CD8-positive, alpha-beta memory T cell (primary cell): ENCODE measurements around the gene GULP1. TPM values are rescaled to one million over a fixed set of nuclear protein-coding genes. Genes with fewer than 3 reads are reported as not detected.
"Not testable (repeated sequence)": the region's sequence is repeated elsewhere in the genome, so short reads cannot be mapped to it uniquely, and the experiment has no call there.

Experiments used
- CTCF ChIA-PET: fragments of 350-600 bp; sonication (Branson Sonifier 250); formaldehyde crosslinking; loops from one replicate; lab custom pipeline; 2021; ENCODE audit warnings: antibody characterized with exemption; lab: Charles Lee
- POLR2A ChIA-PET: fragments of 350-600 bp; sonication (Branson Sonifier 250); formaldehyde crosslinking; loops from one replicate; lab custom pipeline; 2021; ENCODE audit warnings: antibody characterized with exemption; lab: Charles Lee
- DNase-seq, 5 donors: peaks; one replicate each; pipeline versions ENCODE4 v3.0.0 to v3.0.0-alpha.2; 2020 to 2022; ENCODE audit warnings: mixed read lengths in 1 of 5
- H3K27ac ChIP-seq: one replicate; pipeline ENCODE4 v1.7.0; 2013; ENCODE audit warnings: low read depth, mild to moderate bottlenecking, low read length, moderate library complexity
- H3K27me3 ChIP-seq: 2 replicates; pipeline ENCODE4 v1.7.0; 2013; ENCODE audit warnings: low read length, mild to moderate bottlenecking; ENCODE audit not compliant: insufficient read depth, poor library complexity, severe bottlenecking
- H3K36me3 ChIP-seq: 2 replicates; pipeline ENCODE4 v1.7.0; 2013; ENCODE audit warnings: mild to moderate bottlenecking, low read length, moderate library complexity; ENCODE audit not compliant: insufficient read depth
- H3K4me1 ChIP-seq: 2 replicates; pipeline ENCODE4 v1.7.0; 2013; ENCODE audit warnings: mild to moderate bottlenecking, low read length, moderate library complexity; ENCODE audit not compliant: insufficient read depth
- H3K4me3 ChIP-seq: 2 replicates; pipeline ENCODE4 v1.7.0; 2013; ENCODE audit warnings: mild to moderate bottlenecking, low read length
- H3K9me3 ChIP-seq: 2 replicates; pipeline ENCODE4 v1.7.0; 2013; ENCODE audit warnings: mild to moderate bottlenecking, low read length
- H3K27ac Mint-ChIP-seq, 8 donors: one replicate each; pipeline ENCODE4 v1.8.0; 2020 to 2021; ENCODE audit warnings: mixed read lengths in 8 of 8, mild to moderate bottlenecking in 6 of 8, inconsistent platforms in 3 of 8, moderate library complexity in 3 of 8
- H3K27me3 Mint-ChIP-seq, 2 donors: one replicate each; pipeline ENCODE4 v1.8.0; 2020 to 2021; ENCODE audit warnings: mixed read lengths in 2 of 2, mild to moderate bottlenecking in 1 of 2, moderate library complexity in 1 of 2
- H3K36me3 Mint-ChIP-seq, 3 donors: one replicate each; pipeline ENCODE4 v1.8.0; 2020 to 2021; ENCODE audit warnings: mixed read lengths in 3 of 3, inconsistent platforms in 1 of 3, mild to moderate bottlenecking in 1 of 3
- H3K4me1 Mint-ChIP-seq, 3 donors: one replicate each; pipeline ENCODE4 v1.8.0; 2020 to 2021; ENCODE audit warnings: mixed read lengths in 3 of 3, inconsistent platforms in 1 of 3, mild to moderate bottlenecking in 1 of 3
- H3K4me3 Mint-ChIP-seq, 7 donors: one replicate each; pipeline ENCODE4 v1.8.0; 2020 to 2021; ENCODE audit warnings: mixed read lengths in 7 of 7, mild to moderate bottlenecking in 6 of 7, moderate library complexity in 4 of 7, inconsistent platforms in 2 of 7
- H3K9me3 Mint-ChIP-seq, 5 donors: one replicate each; pipeline ENCODE4 v1.8.0; 2020 to 2022; ENCODE audit warnings: mixed read lengths in 5 of 5, mild to moderate bottlenecking in 3 of 5, moderate library complexity in 2 of 5, inconsistent platforms in 1 of 5
- polyA plus RNA-seq: library from polyadenylated mRNA; unstranded; fragments of 300-500 nt; fragmentation: Illumina TruSeq; gene quantifications from one replicate; pipeline ENCODE4 v1.2.3, GENCODE V29; 2021
- total RNA-seq, 2 experiments: library from RNA; stranded (reverse); gene quantifications; one replicate each; pipeline ENCODE4 v1.2.3, GENCODE V29; 2021

GULP1 gene
- total and polyA plus RNA-seq, 3 experiments from 2014 or later: not detected

- Mint-ChIP-seq H3K27ac (no peak overlapping the region), H3K36me3 (no peaks in the 10 kb centered on the region), H3K27me3 (peaks cover 13 to 39% of the 10 kb centered on the region in 2 donors), H3K4me3 (no peak overlapping the region), H3K4me1 (peaks cover 0 to 8% (median 5%) of the 10 kb centered on the region in 3 donors), H3K9me3 (peaks cover 0 to 18% (median 5%) of the 10 kb centered on the region in 5 donors)
- Histone ChIP-seq H3K4me3 (no peak overlapping the region), H3K27ac (peak overlapping the region; percentile 33), H3K4me1 (no peaks in the 10 kb centered on the region), H3K36me3 (no peaks in the 10 kb centered on the region), H3K9me3 (no peaks in the 10 kb centered on the region), H3K27me3 (no peaks in the 10 kb centered on the region)
- ChIA-PET CTCF (no interaction called here), POLR2A (no interaction called here)
- DNase-seq: no peak
Measured at GRCh38 chr2:188294352-188294926, 2.8 kb downstream of the GULP1 start.

GRCh38 chr2:188295067-188295685 is 3.5 kb downstream of the GULP1 start:
- no peak for DNase-seq
- Mint-ChIP-seq H3K36me3 (no peaks in the 10 kb centered on the region), H3K4me1 (peaks cover 0 to 8% (median 5%) of the 10 kb centered on the region in 3 donors), H3K27ac (no peak overlapping the region), H3K27me3 (peaks cover 13 to 34% of the 10 kb centered on the region in 2 donors), H3K4me3 (no peak overlapping the region), H3K9me3 (peaks cover 0 to 18% (median 5%) of the 10 kb centered on the region in 5 donors)
- Histone ChIP-seq H3K27me3 (no peaks in the 10 kb centered on the region), H3K9me3 (no peaks in the 10 kb centered on the region), H3K36me3 (no peaks in the 10 kb centered on the region), H3K4me3 (no peak overlapping the region), H3K4me1 (no peaks in the 10 kb centered on the region), H3K27ac (peak overlapping the region; percentile 33)
- CTCF ChIA-PET: no interaction called here
- POLR2A ChIA-PET: no interaction called here

GRCh38 chr2:188297978-188298377 is 6.3 kb downstream of the GULP1 start:
- Histone ChIP-seq H3K27ac (no peak overlapping the region), H3K4me1 (no peaks in the 10 kb centered on the region), H3K4me3 (no peak overlapping the region), H3K27me3 (no peaks in the 10 kb centered on the region), H3K36me3 (no peaks in the 10 kb centered on the region), H3K9me3 (no peaks in the 10 kb centered on the region)
- ChIA-PET CTCF (no interaction called here), POLR2A (no interaction called here)
- Mint-ChIP-seq H3K27ac (no peak overlapping the region), H3K36me3 (no peaks in the 10 kb centered on the region), H3K4me1 (no peaks in the 10 kb centered on the region), H3K9me3 (peaks cover 0 to 14% (median 1%) of the 10 kb centered on the region in 5 donors), H3K4me3 (no peak overlapping the region), H3K27me3 (peaks cover 6 to 12% of the 10 kb centered on the region in 2 donors)
- DNase-seq: no peak

- H3K4me3 Mint-ChIP-seq, POLR2A ChIA-PET, H3K27me3 ChIP-seq, H3K9me3 ChIP-seq, H3K36me3 ChIP-seq, H3K4me1 ChIP-seq, H3K4me1 Mint-ChIP-seq, H3K36me3 Mint-ChIP-seq, H3K27ac Mint-ChIP-seq, DNase-seq, H3K27ac ChIP-seq, H3K4me3 ChIP-seq, H3K27me3 Mint-ChIP-seq, H3K9me3 Mint-ChIP-seq, CTCF ChIA-PET: not testable (repeated sequence)
Measured at GRCh38 chr2:188298937-188299371, 7.3 kb downstream of the GULP1 start.

- Histone ChIP-seq H3K4me1 (no peaks in the 10 kb centered on the region), H3K4me3 (no peak overlapping the region), H3K36me3 (no peaks in the 10 kb centered on the region), H3K9me3 (no peaks in the 10 kb centered on the region), H3K27ac (no peak overlapping the region), H3K27me3 (no peaks in the 10 kb centered on the region)
- ChIA-PET CTCF (no interaction called here), POLR2A (no interaction called here)
- Mint-ChIP-seq H3K27ac (no peak overlapping the region), H3K4me1 (no peaks in the 10 kb centered on the region), H3K4me3 (no peak overlapping the region), H3K27me3 (no peaks in the 10 kb centered on the region), H3K9me3 (peaks cover 0 to 10% (median 2%) of the 10 kb centered on the region in 5 donors), H3K36me3 (no peaks in the 10 kb centered on the region)
- no peak for DNase-seq
Measured at GRCh38 chr2:188303363-188304031, 11.8 kb downstream of the GULP1 start.

GRCh38 chr2:188305271-188305670 is 13.6 kb downstream of the GULP1 start:
- Mint-ChIP-seq H3K27ac (no peak overlapping the region), H3K36me3 (no peaks in the 10 kb centered on the region), H3K9me3 (peaks cover 0 to 20% (median 2%) of the 10 kb centered on the region in 5 donors), H3K4me1 (no peaks in the 10 kb centered on the region), H3K4me3 (no peak overlapping the region), H3K27me3 (no peaks in the 10 kb centered on the region)
- Histone ChIP-seq H3K4me1 (no peaks in the 10 kb centered on the region), H3K27me3 (no peaks in the 10 kb centered on the region), H3K9me3 (no peaks in the 10 kb centered on the region), H3K4me3 (no peak overlapping the region), H3K27ac (no peak overlapping the region), H3K36me3 (no peaks in the 10 kb centered on the region)
- POLR2A ChIA-PET: no interaction called here
- DNase-seq: no peak
- CTCF ChIA-PET: no interaction called here

GRCh38 chr2:188306271-188306670 is 14.6 kb downstream of the GULP1 start:
- peaks cover 0 to 24% (median 4%) of the 10 kb centered on the region in 5 donors for H3K9me3 Mint-ChIP-seq
- no peaks in the 10 kb centered on the region for H3K36me3 Mint-ChIP-seq
- H3K4me3 ChIP-seq: no peak overlapping the region
- no peaks in the 10 kb centered on the region for H3K4me1 Mint-ChIP-seq
- H3K9me3 ChIP-seq: no peaks in the 10 kb centered on the region
- H3K27me3 Mint-ChIP-seq: no peaks in the 10 kb centered on the region
- H3K27me3 ChIP-seq: no peaks in the 10 kb centered on the region
- no peaks in the 10 kb centered on the region for H3K4me1 ChIP-seq
- H3K4me3 Mint-ChIP-seq: no peak overlapping the region
- ChIA-PET POLR2A (no interaction called here), CTCF (no interaction called here)
- H3K27ac Mint-ChIP-seq: no peak overlapping the region
- DNase-seq: no peak
- H3K27ac ChIP-seq: no peak overlapping the region
- H3K36me3 ChIP-seq: no peaks in the 10 kb centered on the region

- Histone ChIP-seq H3K9me3 (no peaks in the 10 kb centered on the region), H3K36me3 (no peaks in the 10 kb centered on the region), H3K27me3 (no peaks in the 10 kb centered on the region), H3K4me3 (no peak overlapping the region), H3K27ac (no peak overlapping the region), H3K4me1 (no peaks in the 10 kb centered on the region)
- H3K4me3 Mint-ChIP-seq: no peak overlapping the region
- no peaks in the 10 kb centered on the region for H3K4me1 Mint-ChIP-seq
- no peak overlapping the region for H3K27ac Mint-ChIP-seq
- H3K36me3 Mint-ChIP-seq: no peaks in the 10 kb centered on the region
- H3K9me3 Mint-ChIP-seq: peaks cover 0 to 24% (median 4%) of the 10 kb centered on the region in 5 donors
- DNase-seq: no peak
- H3K27me3 Mint-ChIP-seq: no peaks in the 10 kb centered on the region
- POLR2A ChIA-PET: no interaction called here
- CTCF ChIA-PET: no interaction called here
Measured at GRCh38 chr2:188307850-188308283, 16.2 kb downstream of the GULP1 start.
